Kidney (tissue), 14 donors: Measurements from ENCODE around the gene RPLP1. TPM values are rescaled to one million over a fixed set of nuclear protein-coding genes. Genes with fewer than 3 reads are reported as not detected.

Experiments
- DNase-seq, 5 donors: peaks; one replicate each; pipeline ENCODE4 v3.0.0-alpha.2; 2013 to 2020
- FAIRE-seq: peaks from 2 replicates; lab custom pipeline; 2012; peaks lifted over from hg19 to GRCh38; lab: Jason Lieb, UNC
- H3K27ac ChIP-seq, 2 donors: one replicate each; pipeline ENCODE4 v1.7.0; 2013; ENCODE audit warnings: low read depth in 2 of 2, low read length in 2 of 2, inconsistent platforms in 1 of 2
- H3K27me3 ChIP-seq: one replicate; pipeline ENCODE4 v1.7.1; 2013; ENCODE audit warnings: low read length, inconsistent platforms; ENCODE audit not compliant: control insufficient read depth, insufficient read depth
- H3K36me3 ChIP-seq, 3 donors: one replicate each; pipeline versions ENCODE4 v1.7.0 to v1.7.1; 2013; ENCODE audit warnings: low read length in 3 of 3, control low read depth in 1 of 3, inconsistent platforms in 1 of 3; ENCODE audit not compliant: insufficient read depth in 3 of 3, control insufficient read depth in 2 of 3
- H3K4me1 ChIP-seq, 3 donors: one replicate each; pipeline versions ENCODE4 v1.7.0 to v1.7.1; 2013; ENCODE audit warnings: low read length in 3 of 3, inconsistent platforms in 1 of 3, low read depth in 1 of 3; ENCODE audit not compliant: control insufficient read depth in 2 of 3, insufficient read depth in 2 of 3
- H3K4me3 ChIP-seq, 3 donors: one replicate each; pipeline versions ENCODE4 v1.7.0 to v1.8.1; 2013; ENCODE audit warnings: low read length in 3 of 3, control low read depth in 1 of 3, inconsistent platforms in 1 of 3
- H3K9ac ChIP-seq, 3 donors: one replicate each; pipeline versions ENCODE4 v1.7.0 to v1.7.1; 2013; ENCODE audit warnings: low read length in 3 of 3, control low read depth in 1 of 3, inconsistent platforms in 1 of 3
- H3K9me3 ChIP-seq, 3 donors: one replicate each; pipeline versions ENCODE4 v1.7.0 to v1.7.1; 2013; ENCODE audit warnings: low read length in 3 of 3, control low read depth in 1 of 3, inconsistent platforms in 1 of 3; ENCODE audit not compliant: control insufficient read depth in 2 of 3, insufficient read depth in 1 of 3
- intact Hi-C: fragments of 100-400 bp; cut with DNase I; formaldehyde crosslinking; loops from one replicate; pipeline ENCODE4 v1.11.1; 2022
- polyA plus RNA-seq: library from polyadenylated mRNA; stranded (reverse); fragments of 350-450 nt; fragmentation: Illumina TruSeq; extraction: RNeasy Lipid Tissue Mini Kit (QIAGEN cat#74804); gene quantifications from one replicate; pipeline ENCODE4 v1.2.3, GENCODE V29; 2014; ENCODE audit warnings: low read depth, low replicate concordance; ENCODE audit not compliant: insufficient read depth
- total RNA-seq: library from RNA; stranded (reverse); fragmentation: NEBNext Ultra II Directional; extraction: Animal tissue kit (Norgen Biotek cat#: 25700); gene quantifications from one replicate; pipeline ENCODE4 v1.2.1, GENCODE V29; 2021
- TF ChIP-seq, protein P1 (sequence below): IDR thresholded peaks from 3 replicates; pipeline ENCODE4 v1.5.1; 2012; ENCODE audit warnings: mild to moderate bottlenecking, moderate library complexity, borderline replicate concordance; ENCODE audit not compliant: insufficient read depth; ENCODE audit errors: extremely low read depth
- donor health status: control.
- donor health status: control.
- donor health status: control.
- donor health status: control.
- donor health status: control.
- donor health status: DM: yes; HTN: yes; CAD: no.
- donor health status: Normal renal cell carcinoma (clear cell type).

RPLP1 gene
- total and polyA plus RNA-seq, 2 donors from 2014 or later: 1,303 to 2,805 TPM

DNA sequence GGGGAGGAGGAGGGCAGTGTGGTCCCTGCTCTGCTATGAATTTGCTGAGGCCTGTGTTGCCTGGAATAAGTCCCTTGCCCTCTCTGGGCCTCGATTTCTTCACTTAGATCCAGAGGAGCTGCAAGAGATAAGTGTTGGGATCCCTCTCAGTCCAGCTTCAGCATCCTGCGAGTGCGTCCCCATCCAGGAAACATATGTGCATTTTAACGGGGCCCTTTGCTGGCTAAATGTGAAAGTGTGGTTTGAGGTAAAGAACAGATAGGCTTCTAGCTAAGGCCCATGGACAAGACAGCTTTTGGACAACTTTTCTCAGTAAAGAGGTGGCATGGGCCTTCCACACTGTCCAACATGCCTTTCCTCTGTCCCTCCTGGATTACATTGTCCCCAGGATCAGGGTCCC, 26.5 kb downstream of the RPLP1 start:
- TF ChIP-seq, protein P1, sequence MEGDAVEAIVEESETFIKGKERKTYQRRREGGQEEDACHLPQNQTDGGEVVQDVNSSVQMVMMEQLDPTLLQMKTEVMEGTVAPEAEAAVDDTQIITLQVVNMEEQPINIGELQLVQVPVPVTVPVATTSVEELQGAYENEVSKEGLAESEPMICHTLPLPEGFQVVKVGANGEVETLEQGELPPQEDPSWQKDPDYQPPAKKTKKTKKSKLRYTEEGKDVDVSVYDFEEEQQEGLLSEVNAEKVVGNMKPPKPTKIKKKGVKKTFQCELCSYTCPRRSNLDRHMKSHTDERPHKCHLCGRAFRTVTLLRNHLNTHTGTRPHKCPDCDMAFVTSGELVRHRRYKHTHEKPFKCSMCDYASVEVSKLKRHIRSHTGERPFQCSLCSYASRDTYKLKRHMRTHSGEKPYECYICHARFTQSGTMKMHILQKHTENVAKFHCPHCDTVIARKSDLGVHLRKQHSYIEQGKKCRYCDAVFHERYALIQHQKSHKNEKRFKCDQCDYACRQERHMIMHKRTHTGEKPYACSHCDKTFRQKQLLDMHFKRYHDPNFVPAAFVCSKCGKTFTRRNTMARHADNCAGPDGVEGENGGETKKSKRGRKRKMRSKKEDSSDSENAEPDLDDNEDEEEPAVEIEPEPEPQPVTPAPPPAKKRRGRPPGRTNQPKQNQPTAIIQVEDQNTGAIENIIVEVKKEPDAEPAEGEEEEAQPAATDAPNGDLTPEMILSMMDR: no peak
- intact Hi-C loops: loop anchor here (10.0 kb wide), 1 partner anchor 1006 kb away; no protein-coding TSS in a partner anchor
- Histone ChIP-seq H3K9me3 (peaks cover 0 to 6% (median 2%) of the 10 kb centered on the region in 3 donors), H3K36me3 (no peaks in the 10 kb centered on the region), H3K9ac (no peak overlapping the region), H3K27me3 (no peaks in the 10 kb centered on the region), H3K4me3 (no peak overlapping the region), H3K4me1 (peaks cover 0 to 3% (median 2%) of the 10 kb centered on the region in 3 donors), H3K27ac (no peak overlapping the region)
- DNase-seq (no peak), FAIRE-seq (no peak)

DNA sequence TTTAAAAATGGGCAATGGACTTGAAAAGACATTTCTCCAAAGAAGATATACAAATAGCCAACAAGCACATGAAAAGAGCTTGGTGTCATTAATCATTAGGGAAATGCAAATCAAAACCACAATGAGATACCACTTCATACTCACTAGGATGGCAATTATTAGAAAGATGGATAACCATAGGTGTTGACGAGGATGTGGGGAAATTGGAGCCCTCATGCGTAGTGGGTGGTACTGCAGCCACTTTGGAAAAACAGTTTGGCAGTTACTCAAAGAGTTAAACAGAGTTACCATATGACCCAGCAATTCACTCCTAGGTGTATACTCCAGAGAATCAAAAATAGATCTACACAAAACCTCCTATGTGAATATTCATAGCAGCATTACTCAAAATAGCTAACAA, 27.4 kb downstream of the RPLP1 start:
- peaks cover 0 to 3% (median 2%) of the 10 kb centered on the region in 3 donors for H3K4me1 ChIP-seq
- no peak overlapping the region for H3K4me3 ChIP-seq
- no peak overlapping the region for H3K9ac ChIP-seq
- DNase-seq: no peak
- no peak for FAIRE-seq
- no peaks in the 10 kb centered on the region for H3K27me3 ChIP-seq
- no peaks in the 10 kb centered on the region for H3K36me3 ChIP-seq
- H3K9me3 ChIP-seq: peaks cover 0 to 6% (median 2%) of the 10 kb centered on the region in 3 donors
- intact Hi-C loops: loop anchor here (10.0 kb wide), 1 partner anchor 1005 kb away; no protein-coding TSS in a partner anchor
- no peak overlapping the region for H3K27ac ChIP-seq
- TF ChIP-seq, protein P1: no peak

DNA sequence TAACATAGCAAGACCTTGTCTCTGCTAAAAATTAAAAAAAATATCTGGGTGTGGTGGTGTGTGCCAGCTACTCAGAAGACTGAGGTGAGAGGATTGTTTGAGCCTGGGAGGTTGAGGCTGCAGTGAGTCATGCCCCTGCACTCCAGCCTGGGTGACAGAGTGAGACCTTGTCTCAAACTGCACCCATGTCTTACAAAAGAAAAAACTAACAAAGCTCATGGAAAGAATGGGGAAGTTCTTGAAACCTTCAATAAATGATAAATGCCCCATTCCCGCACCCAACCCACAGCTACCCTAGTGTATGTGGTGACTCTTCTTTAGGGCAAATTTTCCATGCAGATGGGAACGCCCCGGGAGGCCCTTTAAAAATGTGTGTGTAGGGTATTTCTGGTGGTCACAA, 28.3 kb downstream of the RPLP1 start:
- no peaks in the 10 kb centered on the region for H3K36me3 ChIP-seq
- no peak overlapping the region for H3K27ac ChIP-seq
- intact Hi-C loops: no loop called here
- TF ChIP-seq, protein P1: no peak
- peaks cover 0 to 11% (median 2%) of the 10 kb centered on the region in 3 donors for H3K9me3 ChIP-seq
- no peak overlapping the region for H3K9ac ChIP-seq
- H3K27me3 ChIP-seq: no peaks in the 10 kb centered on the region
- no peak for FAIRE-seq
- no peak overlapping the region for H3K4me3 ChIP-seq
- peaks cover 0 to 6% (median 3%) of the 10 kb centered on the region in 3 donors for H3K4me1 ChIP-seq
- DNase-seq: no peak
